Esophagus muscularis mucosa (tissue), 4 donors: ENCODE measurements around the gene TWF2. TPM values are rescaled to one million over a fixed set of nuclear protein-coding genes. Genes with fewer than 3 reads are reported as not detected.

ENCODE experiments used
- DNase-seq: peaks from one replicate; pipeline ENCODE4 v3.0.0-alpha.2; 2017; ENCODE audit errors: extremely low spot score
- H3K27ac ChIP-seq, 4 donors: fragments of 200-600 bp; sonication (generic); replicated peaks in 1 of 4; 1 replicate in 3 of 4; 2 replicates in 1 of 4; pipeline ENCODE4 v1.5.1; 2016 to 2019; ENCODE audit warnings: mild to moderate bottlenecking in 1 of 4
- H3K27me3 ChIP-seq, 4 donors: fragments of 200-600 bp; sonication (generic); one replicate each; pipeline versions ENCODE4 v1.5.1 to v1.6.0; 2016 to 2019
- H3K36me3 ChIP-seq, 4 donors: fragments of 200-600 bp; sonication (generic); one replicate each; pipeline ENCODE4 v1.5.1; 2016 to 2019
- H3K4me1 ChIP-seq, 4 donors: fragments of 200-600 bp; sonication (generic); one replicate each; pipeline ENCODE4 v1.5.1; 2016 to 2019
- H3K4me3 ChIP-seq, 4 donors: fragments of 200-600 bp; sonication (generic); 1 replicate in 2 of 4; 2 replicates in 2 of 4; pipeline ENCODE4 v1.5.1; 2016 to 2019; ENCODE audit warnings: mild to moderate bottlenecking in 4 of 4, moderate library complexity in 1 of 4
- H3K9me3 ChIP-seq, 4 donors: fragments of 200-600 bp; sonication (generic); 1 replicate in 3 of 4; 2 replicates in 1 of 4; pipeline ENCODE4 v1.5.1; 2016 to 2019
- EP300 ChIP-seq: sonication (generic); formaldehyde crosslinking; IDR thresholded peaks from one replicate; pipeline ENCODE4 v1.6.1; 2017; ENCODE audit warnings: antibody characterized with exemption
- POLR2A ChIP-seq: fragments of 450-650 bp; IDR thresholded peaks from one replicate; pipeline ENCODE4 v1.6.1; 2017; ENCODE audit warnings: antibody characterized with exemption, moderate library complexity, mild to moderate bottlenecking, low read depth
- POLR2AphosphoS5 ChIP-seq, 2 donors: sonication (generic); formaldehyde crosslinking; IDR thresholded peaks; one replicate each; pipeline ENCODE4 v1.6.1; 2017; ENCODE audit warnings: antibody characterized with exemption in 2 of 2
- WGBS: methylation state at CpG from one replicate; pipeline ENCODE4 v1.1.5; 2018; 5-methylcytosine and 5-hydroxymethylcytosine counted together
- intact Hi-C: fragments of 100-400 bp; cut with DNase I; formaldehyde crosslinking; loops from one replicate; pipeline ENCODE4 v1.15.1; 2023
- total RNA-seq, 4 donors: library from RNA; depleted of rRNA; stranded (reverse); fragments of >200 nt; gene quantifications; one replicate each; pipeline versions ENCODE4 v1.1.0 to v1.2.1, GENCODE V29; 2016
- TF ChIP-seq, protein P1 (sequence below), 3 experiments: fragments of 200-600 bp in 2 of 3; fragments of 450-650 bp in 1 of 3; sonication (generic) in 2 of 3; IDR thresholded peaks; one replicate each; pipeline ENCODE4 v1.5.1; 2017 to 2019; ENCODE audit warnings: antibody characterized with exemption in 3 of 3, mild to moderate bottlenecking in 2 of 3, moderate library complexity in 1 of 3

The TWF2 gene
- total RNA-seq, 4 donors from 2014 or later = 66.4 to 89.5 (median 79.9) TPM

DNA sequence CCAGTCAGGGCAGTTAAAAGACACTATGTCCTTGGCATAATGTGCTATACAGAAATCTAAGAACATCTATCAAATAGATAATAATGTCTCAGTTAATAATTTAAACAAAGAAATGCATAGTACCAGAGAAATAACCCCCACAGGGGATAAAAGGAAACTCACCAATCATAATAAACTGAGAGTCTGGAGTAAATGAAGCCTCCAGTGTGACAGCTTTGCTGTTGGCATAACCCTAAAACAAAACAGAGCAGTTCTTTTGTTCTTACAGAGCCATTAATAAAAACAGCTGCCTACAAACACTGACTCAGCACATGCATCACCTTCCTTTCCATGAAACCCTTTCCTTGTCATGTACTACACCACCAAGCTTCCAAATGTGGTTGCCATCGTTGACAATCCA, 20.1 kb upstream of the TWF2 start:
- no peak for DNase-seq
- intact Hi-C loops = no loop called here
- Histone ChIP-seq H3K27me3 (no peaks in the 10 kb centered on the region), H3K36me3 (peaks cover 76 to 100% (median 99%) of the 10 kb centered on the region in 4 donors), H3K9me3 (no peaks in the 10 kb centered on the region), H3K4me3 (no peak overlapping the region), H3K27ac (peak overlapping the region in 3 of 4 donors; percentile 11 to 56 (median 45)), H3K4me1 (peaks cover 0 to 66% (median 50%) of the 10 kb centered on the region in 4 donors)
- WGBS = 53% methylated on average over 1 of the region's 1 CpG
- no peak for TF ChIP-seq EP300
- TF ChIP-seq POLR2A = no peak
- TF ChIP-seq, protein P1, sequence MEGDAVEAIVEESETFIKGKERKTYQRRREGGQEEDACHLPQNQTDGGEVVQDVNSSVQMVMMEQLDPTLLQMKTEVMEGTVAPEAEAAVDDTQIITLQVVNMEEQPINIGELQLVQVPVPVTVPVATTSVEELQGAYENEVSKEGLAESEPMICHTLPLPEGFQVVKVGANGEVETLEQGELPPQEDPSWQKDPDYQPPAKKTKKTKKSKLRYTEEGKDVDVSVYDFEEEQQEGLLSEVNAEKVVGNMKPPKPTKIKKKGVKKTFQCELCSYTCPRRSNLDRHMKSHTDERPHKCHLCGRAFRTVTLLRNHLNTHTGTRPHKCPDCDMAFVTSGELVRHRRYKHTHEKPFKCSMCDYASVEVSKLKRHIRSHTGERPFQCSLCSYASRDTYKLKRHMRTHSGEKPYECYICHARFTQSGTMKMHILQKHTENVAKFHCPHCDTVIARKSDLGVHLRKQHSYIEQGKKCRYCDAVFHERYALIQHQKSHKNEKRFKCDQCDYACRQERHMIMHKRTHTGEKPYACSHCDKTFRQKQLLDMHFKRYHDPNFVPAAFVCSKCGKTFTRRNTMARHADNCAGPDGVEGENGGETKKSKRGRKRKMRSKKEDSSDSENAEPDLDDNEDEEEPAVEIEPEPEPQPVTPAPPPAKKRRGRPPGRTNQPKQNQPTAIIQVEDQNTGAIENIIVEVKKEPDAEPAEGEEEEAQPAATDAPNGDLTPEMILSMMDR (IDR thresholded peaks at IDR 0.05) = no peak

DNA sequence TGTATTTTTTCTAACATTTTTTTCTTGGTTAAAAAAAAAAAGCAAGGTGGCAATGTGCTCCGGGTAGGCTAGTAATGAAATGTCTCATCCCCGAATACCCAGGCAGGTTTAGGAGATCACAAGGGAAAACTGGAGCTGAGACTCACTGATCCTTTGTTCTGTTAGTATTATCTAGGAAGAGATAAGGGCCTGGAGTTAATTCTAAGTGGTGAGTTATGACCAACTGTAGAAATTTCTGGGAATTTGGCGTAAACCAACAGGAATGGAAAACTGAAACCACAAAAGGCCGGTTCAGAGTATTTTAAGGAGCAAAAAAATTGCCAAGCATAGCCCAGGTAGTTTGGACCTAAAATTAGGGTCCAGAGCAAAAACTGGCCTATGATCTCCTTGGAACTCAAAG, 19.0 kb upstream of the TWF2 start:
- Histone ChIP-seq H3K4me3 (no peak overlapping the region), H3K4me1 (peaks cover 0 to 66% (median 50%) of the 10 kb centered on the region in 4 donors), H3K27me3 (no peaks in the 10 kb centered on the region), H3K36me3 (peaks cover 69 to 100% (median 99%) of the 10 kb centered on the region in 4 donors), H3K9me3 (no peaks in the 10 kb centered on the region), H3K27ac (peak overlapping the region in 3 of 4 donors; percentile 63 to 67 (median 65))
- intact Hi-C loops = no loop called here
- WGBS = 76% methylated on average over 4 of the region's 4 CpGs
- no peak for DNase-seq
- TF ChIP-seq POLR2AphosphoS5 (IDR thresholded peaks at IDR 0.05) (no peak), POLR2A (no peak), EP300 (no peak)
- TF ChIP-seq, protein P1 (IDR thresholded peaks at IDR 0.05) = no peak

- H3K27ac ChIP-seq = peak overlapping the region in 1 of 4 donors; percentile 63
- peaks cover 0 to 55% (median 44%) of the 10 kb centered on the region in 4 donors for H3K4me1 ChIP-seq
- DNase-seq = no peak
- no peak overlapping the region for H3K4me3 ChIP-seq
- TF ChIP-seq POLR2A = no peak
- TF ChIP-seq POLR2AphosphoS5 (IDR thresholded peaks at IDR 0.05) = no peak
- no peak for TF ChIP-seq EP300
- TF ChIP-seq, protein P1 (IDR thresholded peaks at IDR 0.05) = no peak
- no peaks in the 10 kb centered on the region for H3K27me3 ChIP-seq
- peaks cover 66 to 100% (median 96%) of the 10 kb centered on the region in 4 donors for H3K36me3 ChIP-seq
- WGBS = 86% methylated on average over 4 of the region's 4 CpGs
- no peaks in the 10 kb centered on the region for H3K9me3 ChIP-seq
- intact Hi-C loops = loop anchor here (1.0 kb wide), 1 partner anchor 14 kb away; no protein-coding TSS in a partner anchor
These were observed 17.7 kb upstream of the TWF2 start for GRCh38 chr3:52256622-52257021.

DNA sequence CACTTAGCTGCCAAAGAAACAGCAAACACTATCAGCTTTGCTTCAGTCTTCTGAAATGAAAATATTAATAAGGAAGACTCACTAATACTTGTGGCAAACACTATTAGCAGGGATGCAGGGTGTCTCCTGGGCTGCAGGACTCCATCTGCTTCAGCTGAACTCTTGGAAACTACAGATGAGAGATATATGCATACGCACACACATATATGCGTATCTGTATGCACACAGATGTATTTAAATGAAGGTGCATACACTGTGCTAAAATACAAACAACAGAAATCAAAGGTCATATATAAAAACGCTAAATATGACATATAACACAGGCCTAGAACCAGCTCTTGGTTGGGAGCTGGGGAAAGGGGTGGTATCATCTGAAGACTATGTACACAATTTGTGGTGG, 17.2 kb upstream of the TWF2 start:
- Histone ChIP-seq H3K27ac (peak overlapping the region in 1 of 4 donors; percentile 63), H3K9me3 (no peaks in the 10 kb centered on the region), H3K4me3 (no peak overlapping the region), H3K27me3 (no peaks in the 10 kb centered on the region), H3K36me3 (peaks cover 66 to 100% (median 96%) of the 10 kb centered on the region in 4 donors), H3K4me1 (peaks cover 0 to 52% (median 44%) of the 10 kb centered on the region in 4 donors)
- 84% methylated on average over 3 of the region's 3 CpGs for WGBS
- DNase-seq = no peak
- intact Hi-C loops = loop anchor here (1.0 kb wide), 1 partner anchor 14 kb away; no protein-coding TSS in a partner anchor
- TF ChIP-seq POLR2A = no peak
- no peak for TF ChIP-seq POLR2AphosphoS5 (IDR thresholded peaks at IDR 0.05)
- no peak for TF ChIP-seq EP300

GRCh38 chr3:52254608-52255007, 15.7 kb upstream of the TWF2 start:
- intact Hi-C loops = no loop called here
- no peaks in the 10 kb centered on the region for H3K27me3 ChIP-seq
- peaks cover 0 to 45% (median 40%) of the 10 kb centered on the region in 4 donors for H3K4me1 ChIP-seq
- H3K27ac ChIP-seq = peak overlapping the region in 1 of 4 donors; percentile 60
- H3K36me3 ChIP-seq = peaks cover 52 to 98% (median 95%) of the 10 kb centered on the region in 4 donors
- TF ChIP-seq POLR2A (no peak), EP300 (no peak), POLR2AphosphoS5 (IDR thresholded peaks at IDR 0.05) (no peak)
- TF ChIP-seq, protein P1 (IDR thresholded peaks at IDR 0.05) = no peak
- WGBS = 78% methylated on average over 9 of the region's 9 CpGs
- no peak overlapping the region for H3K4me3 ChIP-seq
- no peaks in the 10 kb centered on the region for H3K9me3 ChIP-seq
- DNase-seq = no peak
